CD4-positive, alpha-beta T cell treated with Interleukin-4 for 1 hour (primary cell): ENCODE measurements around the gene ADSS2.
"Not testable (repeated sequence)": the region's sequence is repeated elsewhere in the genome, so short reads cannot be mapped to it uniquely, and the experiment has no call there.

Source experiments
- DNase-seq, 2 donors: peaks; one replicate each; pipeline ENCODE4 v3.0.0-alpha.2; 2020 to 2022

The ADSS2 gene

GRCh38 chr1:244394826-244395765 is 56.6 kb downstream of the ADSS2 start:
- no peak for DNase-seq

GRCh38 chr1:244394346-244394745 is 57.4 kb downstream of the ADSS2 start:
- no peak for DNase-seq

GRCh38 chr1:244393604-244394176 is 58.0 kb downstream of the ADSS2 start:
- no peak for DNase-seq

DNA sequence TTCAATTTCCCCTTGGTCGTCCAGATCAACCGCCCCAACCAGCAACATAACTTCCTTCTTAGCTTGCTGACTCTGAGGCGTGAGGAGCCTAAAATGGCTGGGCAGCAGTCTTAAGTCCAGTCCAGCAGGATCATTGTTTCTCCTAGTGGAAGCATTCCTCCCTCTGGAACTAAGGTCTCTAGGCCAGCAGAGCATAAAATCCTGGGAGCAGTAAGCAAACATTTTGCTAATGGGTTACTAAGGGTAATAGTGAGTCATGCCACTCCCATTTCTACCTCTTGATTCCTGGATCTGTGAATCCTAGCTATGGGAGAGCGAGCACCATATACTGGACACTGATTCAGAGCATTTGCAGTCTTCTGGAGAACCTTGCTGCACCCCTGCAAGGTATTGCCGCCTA is 59.9 kb downstream of the ADSS2 start:
- no peak for DNase-seq

DNA sequence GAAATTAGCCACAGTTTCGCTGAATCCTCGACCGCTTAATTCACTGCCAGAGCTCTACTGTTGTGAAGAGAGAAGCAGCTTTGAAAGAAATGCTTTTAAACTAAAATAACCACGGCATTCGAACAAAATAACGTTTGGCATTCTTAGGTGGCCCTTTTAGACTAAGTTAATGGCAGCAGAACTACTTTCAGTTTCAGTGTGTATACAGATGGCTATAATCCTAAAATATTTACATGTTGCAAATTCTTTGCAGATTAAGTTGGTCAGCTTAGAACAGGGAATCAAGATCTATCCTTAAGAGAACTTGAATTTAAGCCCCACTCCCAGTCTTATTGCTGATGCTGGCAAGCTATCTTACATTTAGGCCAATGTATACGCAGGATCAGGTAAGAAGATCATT is 62.7 kb downstream of the ADSS2 start:
- no peak for DNase-seq

GRCh38 chr1:244387415-244387814 is 64.3 kb downstream of the ADSS2 start:
- DNase-seq = no peak

GRCh38 chr1:244386595-244386994 is 65.1 kb downstream of the ADSS2 start:
- no peak for DNase-seq

DNA sequence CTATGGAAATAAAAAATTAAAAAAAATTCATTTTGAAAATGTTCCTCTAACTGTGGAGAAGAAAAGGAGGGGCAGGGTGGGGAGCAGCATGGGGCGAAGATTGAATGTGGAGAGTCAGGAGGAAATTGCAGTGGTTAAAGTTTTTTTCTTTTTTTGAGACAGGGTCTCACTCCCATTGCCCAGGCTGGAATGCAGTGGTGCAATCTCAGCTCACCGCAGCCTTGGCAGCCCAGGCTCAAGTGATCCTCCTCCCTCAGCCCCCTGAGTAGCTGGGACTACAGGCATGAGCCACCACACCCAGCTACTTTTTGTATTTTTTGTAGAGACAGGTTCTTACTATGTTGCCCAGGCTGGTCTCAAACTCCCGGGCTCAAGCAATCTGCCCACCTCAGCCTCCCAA is 67.6 kb downstream of the ADSS2 start:
- no peak for DNase-seq

DNA sequence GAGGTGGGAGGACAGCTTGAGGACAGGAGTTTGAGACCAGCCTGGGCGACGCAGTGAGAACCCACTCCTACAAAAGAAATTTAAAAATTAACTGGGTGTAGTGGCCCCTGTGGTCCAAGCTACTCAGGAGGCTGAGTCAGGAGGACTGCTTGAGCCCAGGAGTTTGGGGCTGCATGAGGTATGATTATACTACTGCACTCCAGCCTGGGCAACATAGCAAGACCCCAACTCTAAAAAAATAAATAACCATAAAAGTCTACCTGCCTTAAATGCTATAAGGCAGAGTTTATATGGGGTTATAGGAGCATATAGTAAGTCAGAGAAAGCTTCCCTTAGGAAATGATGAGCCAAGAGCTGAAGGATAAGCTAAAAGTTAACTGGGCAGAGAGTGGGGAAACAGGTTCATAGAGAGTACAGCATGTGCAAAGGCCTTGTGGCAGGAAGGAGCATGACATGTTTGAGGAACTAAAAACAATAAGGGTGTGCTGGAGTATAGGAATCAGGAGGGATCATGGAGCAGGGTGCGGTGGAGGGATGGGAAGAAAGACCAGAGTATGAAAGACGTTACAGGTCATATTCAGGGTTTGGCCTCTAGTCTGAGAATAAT is 68.3 kb downstream of the ADSS2 start:
- DNase-seq = no peak

DNA sequence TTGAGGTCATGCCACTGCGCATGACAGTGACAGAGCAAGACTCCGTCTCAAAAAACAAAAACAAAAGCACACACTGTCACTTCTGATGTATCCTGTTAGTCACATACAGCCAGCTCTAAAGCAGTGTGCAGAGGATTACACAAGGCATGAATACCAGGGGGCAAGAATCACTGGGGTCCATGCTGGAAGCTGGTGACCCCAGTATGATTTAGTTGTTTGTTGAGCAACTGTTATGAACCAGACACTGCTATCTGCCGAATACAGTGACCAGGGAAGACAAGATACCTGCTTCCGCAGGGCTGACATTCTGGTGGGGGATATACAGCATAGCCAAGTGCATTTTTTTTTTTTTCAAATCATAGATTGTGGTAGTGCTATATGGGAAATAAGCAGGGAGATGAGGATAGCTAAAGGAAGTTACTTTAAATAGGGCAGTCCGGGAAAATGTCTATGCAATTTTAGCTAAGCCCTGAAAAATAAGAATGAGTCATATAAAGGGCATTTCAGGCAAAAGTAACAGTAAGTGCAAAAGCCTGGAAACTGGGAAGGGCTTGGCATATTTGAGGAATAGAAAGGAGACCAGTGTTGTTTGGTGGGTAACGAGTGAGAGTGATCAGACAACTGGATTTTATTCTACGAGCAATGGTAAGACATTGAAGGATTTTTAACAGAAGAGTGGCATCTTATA is 69.7 kb downstream of the ADSS2 start:
- no peak for DNase-seq

DNA sequence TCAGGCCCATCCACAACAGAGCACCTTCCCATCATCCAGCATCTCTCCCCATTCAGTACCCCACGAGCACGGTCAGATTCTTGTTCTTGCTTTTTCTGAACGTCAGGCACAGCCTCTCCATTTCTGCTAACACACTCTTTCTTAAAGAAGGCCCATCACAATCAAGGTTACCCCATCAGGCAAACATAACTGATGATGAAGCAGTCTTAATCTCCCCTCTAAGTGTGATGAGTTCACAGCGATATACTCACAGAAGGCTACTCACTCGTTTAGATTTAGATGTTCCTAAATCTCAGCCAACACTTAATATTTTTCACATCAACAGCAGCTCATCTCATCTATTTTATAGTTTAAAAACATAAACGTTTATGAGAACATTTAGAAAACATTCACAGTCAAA is 75.6 kb downstream of the ADSS2 start:
- no peak for DNase-seq

DNA sequence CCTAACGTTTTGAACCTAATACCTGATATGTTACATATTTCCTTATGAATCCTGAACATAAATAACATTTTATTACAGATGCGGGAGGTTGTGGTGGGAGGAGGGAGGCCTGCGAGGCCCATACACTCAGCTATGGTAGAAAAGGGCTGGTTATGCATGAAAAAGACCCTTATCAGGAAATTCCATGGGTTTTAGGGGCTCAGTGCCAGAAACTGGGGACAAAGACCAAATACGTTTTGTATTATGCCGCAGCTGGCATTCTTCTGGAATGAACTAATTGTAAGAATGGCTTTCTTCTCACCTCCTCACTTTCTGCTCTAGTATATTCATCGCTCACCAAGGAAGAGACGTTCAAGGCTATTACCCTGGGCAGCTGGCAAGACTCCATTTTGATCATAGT is 76.7 kb downstream of the ADSS2 start:
- DNase-seq = no peak

- not testable (repeated sequence) for DNase-seq
Measured at GRCh38 chr1:244374484-244374883, 77.2 kb downstream of the ADSS2 start.

DNA sequence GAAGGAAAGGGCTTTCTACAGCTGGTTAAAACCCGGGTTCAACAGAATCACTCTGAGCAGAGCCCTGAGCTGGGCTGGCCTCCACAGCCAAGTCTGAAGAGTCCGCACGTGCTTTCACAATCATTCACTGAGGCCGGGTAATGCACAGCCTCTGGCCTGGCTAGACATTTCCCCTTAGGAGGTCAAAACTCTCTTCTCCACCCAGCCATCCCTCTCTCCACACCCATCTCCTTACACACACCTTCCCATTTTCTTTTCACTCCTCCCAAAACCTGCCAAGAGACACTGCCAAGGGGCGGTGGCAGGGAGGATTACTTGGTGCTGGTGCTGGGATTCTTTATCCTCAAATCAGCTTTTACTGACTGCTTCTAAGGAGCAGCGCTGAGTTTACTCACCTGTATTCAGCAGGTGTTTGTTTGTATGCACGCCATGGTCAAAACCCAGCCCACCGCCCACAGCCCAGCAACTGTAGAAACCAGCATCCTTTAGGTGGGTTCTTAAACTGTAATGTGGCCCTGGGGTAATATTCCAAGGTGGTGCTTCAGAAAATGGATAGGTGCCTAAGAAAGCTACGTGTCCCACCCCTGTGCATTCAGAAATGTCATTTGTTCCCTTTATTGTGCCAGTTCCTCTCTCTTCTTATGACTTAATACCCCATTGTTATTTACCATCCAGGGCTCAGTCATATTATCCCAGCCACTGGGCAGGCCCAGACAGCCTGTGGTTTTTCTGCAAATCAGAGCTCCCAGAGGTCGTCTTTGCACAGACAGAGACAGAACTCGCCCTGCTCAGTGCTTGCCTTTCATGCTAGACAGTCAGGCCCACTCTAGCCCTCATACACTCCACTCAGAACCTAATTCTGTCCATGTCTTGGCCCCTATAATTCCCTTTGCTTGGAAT is 80.2 kb downstream of the ADSS2 start:
- DNase-seq = no peak

- no peak for DNase-seq
Measured at GRCh38 chr1:244370060-244370637, 81.6 kb downstream of the ADSS2 start.

DNA sequence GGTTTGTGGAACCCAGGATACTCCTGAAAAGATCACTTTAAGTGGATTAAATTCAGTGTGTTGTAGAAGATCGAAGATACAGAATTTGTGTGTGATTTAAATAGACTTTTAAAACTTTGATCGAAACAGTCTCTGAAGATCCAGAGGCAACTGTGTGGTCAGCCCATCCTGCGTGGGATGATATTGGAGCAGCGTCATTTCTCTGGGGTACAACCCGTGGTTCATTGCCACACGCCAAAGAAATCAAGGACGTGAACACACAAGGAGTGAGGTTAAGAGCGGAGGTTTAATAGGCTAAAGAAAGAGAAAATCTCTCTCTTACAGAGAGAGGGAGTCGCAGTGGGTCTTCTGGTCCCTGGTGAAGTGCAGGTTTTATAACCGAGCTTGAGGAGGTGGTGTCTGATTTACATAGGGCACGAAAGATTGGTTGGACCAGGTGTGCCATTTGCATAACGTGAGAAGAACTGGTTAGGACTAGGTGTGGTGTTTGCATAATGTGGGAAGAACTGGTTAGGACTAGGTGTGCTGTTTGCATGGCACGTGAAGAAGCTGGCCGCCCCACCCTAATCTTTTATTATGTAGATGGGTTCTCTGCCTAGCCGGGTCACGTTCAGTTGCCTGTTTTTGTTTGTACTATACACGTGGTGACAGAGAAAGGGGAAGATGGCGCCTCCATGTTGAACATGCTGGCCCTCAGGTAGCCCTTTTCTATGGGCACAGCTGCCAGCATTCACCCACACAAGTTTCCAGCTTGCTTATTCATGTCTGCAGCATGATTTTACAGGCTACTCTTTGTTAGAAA is 82.3 kb downstream of the ADSS2 start:
- DNase-seq = no peak

GRCh38 chr1:244368279-244368678 is 83.4 kb downstream of the ADSS2 start:
- DNase-seq = no peak

DNA sequence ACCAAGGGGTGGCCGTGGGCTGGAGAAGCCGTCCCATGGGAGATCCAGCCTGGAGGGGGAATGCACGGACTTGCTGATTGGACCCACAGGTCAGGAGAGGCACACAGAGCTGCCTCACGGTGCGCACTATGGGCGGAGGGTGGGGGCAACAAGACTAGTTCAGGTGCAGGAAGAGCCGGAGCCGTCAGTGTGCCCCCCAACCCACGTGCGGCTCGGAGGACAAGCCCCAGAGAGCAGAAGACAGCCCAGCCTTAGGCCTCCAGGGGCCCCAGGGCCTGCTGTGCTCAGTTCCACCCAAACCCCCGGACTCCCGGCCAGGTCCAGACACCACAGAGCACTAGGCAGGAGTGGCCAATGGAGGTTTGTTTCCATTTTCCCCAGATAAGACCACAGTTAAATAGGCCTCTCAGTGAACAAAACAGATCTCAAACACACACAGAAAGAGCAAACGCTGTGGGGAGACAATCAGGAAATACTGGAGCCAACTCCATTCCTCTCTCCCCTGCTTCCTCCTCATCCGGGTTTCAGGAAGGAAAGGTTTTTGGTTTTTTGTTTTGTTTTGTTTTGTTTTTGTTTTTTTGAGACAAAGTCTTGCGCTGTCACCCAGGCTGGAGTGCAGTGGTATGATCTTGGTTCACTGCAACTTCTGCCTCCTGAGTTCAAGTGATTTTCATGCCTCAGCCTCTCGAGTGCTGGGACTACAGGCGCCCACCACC is 84.2 kb downstream of the ADSS2 start:
- no peak for DNase-seq

GRCh38 chr1:244365809-244366208 is 85.9 kb downstream of the ADSS2 start:
- no peak for DNase-seq

- DNase-seq = not testable (repeated sequence)
Measured at GRCh38 chr1:244365262-244365661, 86.4 kb downstream of the ADSS2 start.
